GM12878 (cell line): ENCODE results near the gene SLC25A17. TPM values are rescaled to one million over a fixed set of nuclear protein-coding genes. Genes with fewer than 3 reads are reported as not detected.

Source experiments
- ATAC-seq: fragments of 200-7000 bp; cut with Tn5 transposase; 3 replicates; pipeline ENCODE4 v1.9.1; 2020; ENCODE audit warnings: mild to moderate bottlenecking, moderate library complexity
- BruUV-seq: library from RNA; stranded (reverse); fragments of 400-500 nt; replicated peaks from 2 replicates; lab custom pipeline; 2021; lab: Mats Ljungman, UMichigan
- CTCF ChIA-PET: fragments of 300-600 bp; sonication (Branson Sonifier 250); formaldehyde crosslinking; extraction: SDS; loops from one replicate; lab custom pipeline; 2021; ENCODE audit warnings: inconsistent platforms; lab: Yijun Ruan, JAX
- POLR2A ChIA-PET: fragments of 350-600 bp; formaldehyde crosslinking; extraction: SDS; loops from one replicate; lab custom pipeline; 2021; ENCODE audit warnings: inconsistent platforms; lab: Charles Lee
- RAD21 ChIA-PET: fragments of 300-600 bp; sonication (Branson Sonifier 250); formaldehyde crosslinking; loops from one replicate; lab custom pipeline; 2023; ENCODE audit warnings: antibody characterized with exemption; ENCODE audit not compliant: unreplicated experiment; lab: Charles Lee
- SMC1A ChIA-PET: fragments of 300-600 bp; sonication (Branson Sonifier 250); formaldehyde crosslinking; loops from one replicate; lab custom pipeline; 2023; ENCODE audit not compliant: unreplicated experiment, uncharacterized antibody; lab: Charles Lee
- DNase-seq: peaks from one replicate; pipeline ENCODE4 v3.0.0-alpha.2; 2011; ENCODE audit warnings: low read depth, low spot score
- FAIRE-seq: peaks from 3 replicates; lab custom pipeline; 2011; peaks lifted over from hg19 to GRCh38; lab: Jason Lieb, UNC
- H2AFZ ChIP-seq: 2 replicates; pipeline ENCODE4 v1.6.0; 2011; ENCODE audit warnings: low read depth, low read length, control low read depth; ENCODE audit not compliant: control insufficient read depth
- H3K27ac ChIP-seq: 2 replicates; pipeline ENCODE4 v1.5.1; 2011; ENCODE audit warnings: control low read depth; ENCODE audit not compliant: control insufficient read depth, insufficient read depth
- H3K27me3 ChIP-seq, 2 experiments: replicated peaks in 1 of 2; 2 replicates each; pipeline versions ENCODE4 v1.6.0 to v1.6.1; 2011; ENCODE audit warnings: low read length in 1 of 2; ENCODE audit not compliant: control insufficient read depth in 2 of 2, insufficient read depth in 2 of 2
- H3K36me3 ChIP-seq, 2 experiments: 2 replicates each; pipeline ENCODE4 v1.5.1; 2011; ENCODE audit warnings: low read length in 1 of 2; ENCODE audit not compliant: control insufficient read depth in 2 of 2, insufficient read depth in 2 of 2
- H3K4me1 ChIP-seq: 2 replicates; pipeline ENCODE4 v1.6.1; 2011; ENCODE audit warnings: mild to moderate bottlenecking, low read length, moderate library complexity, mixed read lengths; ENCODE audit not compliant: control insufficient read depth, insufficient read depth
- H3K4me2 ChIP-seq: 2 replicates; pipeline ENCODE4 v1.6.0; 2011; ENCODE audit warnings: control low read depth; ENCODE audit not compliant: control insufficient read depth, insufficient read depth
- H3K4me3 ChIP-seq: fragments of 200-600 bp; sonication (generic); 2 replicates; pipeline ENCODE4 v1.5.1; 2016
- H3K79me2 ChIP-seq: 2 replicates; pipeline ENCODE4 v1.6.0; 2011; ENCODE audit warnings: low read length; ENCODE audit not compliant: control insufficient read depth, insufficient read depth
- H3K9ac ChIP-seq: 2 replicates; pipeline ENCODE4 v1.8.0; 2011; ENCODE audit warnings: low read length, control low read depth, mixed read lengths; ENCODE audit not compliant: control insufficient read depth, insufficient read depth
- H3K9me3 ChIP-seq: replicated peaks from 3 replicates; pipeline ENCODE4 v1.5.1; 2011; ENCODE audit warnings: mild to moderate bottlenecking, low read length; ENCODE audit not compliant: control insufficient read depth, insufficient read depth
- H4K20me1 ChIP-seq: 2 replicates; pipeline ENCODE4 v1.6.0; 2011; ENCODE audit not compliant: control insufficient read depth, insufficient read depth
- CHD2 ChIP-seq: IDR thresholded peaks from 2 replicates; pipeline ENCODE4 v1.6.1; 2011; ENCODE audit warnings: low read depth, low read length, improper control_type of control experiment, borderline replicate concordance
- KDM1A ChIP-seq: fragments of 200-600 bp; sonication (generic); IDR thresholded peaks from 2 replicates; pipeline ENCODE4 v1.6.1; 2016; ENCODE audit warnings: borderline replicate concordance
- MYB ChIP-seq: fragments of 150-350 bp; IDR thresholded peaks from 2 replicates; pipeline ENCODE4 v1.6.1; 2014; ENCODE audit warnings: mild to moderate bottlenecking, low read depth, low read length, borderline replicate concordance
- NR2F1 ChIP-seq: fragments of 450-650 bp; conservative IDR thresholded peaks from 2 replicates; pipeline ENCODE4 v1.6.1; 2017; ENCODE audit warnings: mild to moderate bottlenecking
- RAD21 ChIP-seq: IDR thresholded peaks from 2 replicates; pipeline ENCODE4 v1.6.1; 2011; ENCODE audit warnings: mild to moderate bottlenecking, low read depth, low read length, moderate library complexity; ENCODE audit not compliant: insufficient read depth
- SIN3A ChIP-seq: IDR thresholded peaks from 2 replicates; pipeline ENCODE4 v1.6.1; 2012; ENCODE audit warnings: low read depth, low read length, improper control_type of control experiment
- SRF ChIP-seq, 2 experiments: IDR thresholded peaks; 2 replicates each; pipeline ENCODE4 v1.6.1; 2011; ENCODE audit warnings: low read depth in 2 of 2, low read length in 2 of 2, mild to moderate bottlenecking in 1 of 2, moderate library complexity in 1 of 2
- STAT3 ChIP-seq: IDR thresholded peaks from 2 replicates; pipeline ENCODE4 v1.6.1; 2011; ENCODE audit warnings: low read depth, low read length, improper control_type of control experiment
- TAF1 ChIP-seq: IDR thresholded peaks from 2 replicates; pipeline ENCODE4 v1.6.1; 2011; ENCODE audit warnings: mild to moderate bottlenecking, low read depth, low read length, borderline replicate concordance
- ZNF274 ChIP-seq: IDR thresholded peaks from one replicate; pipeline ENCODE4 v1.8.0; 2011; ENCODE audit not compliant: insufficient read length, insufficient read depth
- WGBS: methylation state at CpG from one replicate; pipeline ENCODE4 v1.1.6; 2016; ENCODE audit warnings: low lambda C conversion rate; ENCODE audit not compliant: insufficient replicate concordance, insufficient coverage; ENCODE audit errors: missing lambda C conversion rate; 5-methylcytosine and 5-hydroxymethylcytosine counted together
- in situ Hi-C: fragments of 300-500 bp; cut with MboI; formaldehyde crosslinking; loops from 9 replicates; pipeline ENCODE4 v1.14.3; 2018; ENCODE audit warnings: mixed read lengths
- intact Hi-C: fragments of 100-400 bp; cut with micrococcal nuclease; formaldehyde crosslinking; loops from one replicate; pipeline ENCODE4 v1.14.2; 2022; ENCODE audit not compliant: unreplicated experiment
- polyA plus RNA-seq, 11 experiments: library from polyadenylated mRNA; depleted of rRNA in 4 of 11; unstranded in 6 of 11; stranded (reverse) in 5 of 11; fragments of >200 nt; fragmentation: Nextera tagmentation in 4 of 11; fragmentation: Illumina TruSeq in 1 of 11; extraction: Ambion mirVana in 4 of 11; extraction: Trizol in 1 of 11; gene quantifications; 1 replicate in 1 of 11; 2 replicates in 10 of 11; pipeline versions ENCODE4 v1.2.1 to v1.2.3, GENCODE V29; 2011 to 2016; ENCODE audit warnings: inconsistent platforms in 2 of 11, missing spikeins in 2 of 11, low read depth in 1 of 11
- total RNA-seq, 4 experiments: library from RNA; depleted of rRNA in 3 of 4; stranded (reverse); fragments of >200 nt in 3 of 4; fragmentation: Illumina TruSeq in 1 of 4; extraction: Trizol in 1 of 4; gene quantifications; 2 replicates each; pipeline versions ENCODE4 v1.2.1 to v1.2.3, GENCODE V29; 2013 to 2021
- TF ChIP-seq, protein P1 (sequence below): fragments of 450-650 bp; IDR thresholded peaks from 2 replicates; pipeline ENCODE4 v1.6.1; 2018; ENCODE audit warnings: borderline replicate concordance, mild to moderate bottlenecking; ENCODE audit not compliant: partially characterized antibody
- TF ChIP-seq, protein P2 (sequence below): fragments of 450-650 bp; IDR thresholded peaks from 2 replicates; pipeline ENCODE4 v1.6.1; 2014; ENCODE audit warnings: mild to moderate bottlenecking
- TF ChIP-seq, protein P3 (sequence below): IDR thresholded peaks from 2 replicates; pipeline ENCODE4 v1.6.1; 2012; ENCODE audit warnings: low read length, inconsistent platforms
- TF ChIP-seq, protein P4 (sequence below): IDR thresholded peaks from 2 replicates; pipeline ENCODE4 v1.6.1; 2012; ENCODE audit warnings: mild to moderate bottlenecking, low read depth, low read length

SLC25A17 gene
- total and polyA plus RNA-seq, 10 of the 15 experiments (the other 5 are each of a cell fraction or from before 2014, with no cell fraction given), result 37.5 to 113 (median 62.3) TPM

DNA sequence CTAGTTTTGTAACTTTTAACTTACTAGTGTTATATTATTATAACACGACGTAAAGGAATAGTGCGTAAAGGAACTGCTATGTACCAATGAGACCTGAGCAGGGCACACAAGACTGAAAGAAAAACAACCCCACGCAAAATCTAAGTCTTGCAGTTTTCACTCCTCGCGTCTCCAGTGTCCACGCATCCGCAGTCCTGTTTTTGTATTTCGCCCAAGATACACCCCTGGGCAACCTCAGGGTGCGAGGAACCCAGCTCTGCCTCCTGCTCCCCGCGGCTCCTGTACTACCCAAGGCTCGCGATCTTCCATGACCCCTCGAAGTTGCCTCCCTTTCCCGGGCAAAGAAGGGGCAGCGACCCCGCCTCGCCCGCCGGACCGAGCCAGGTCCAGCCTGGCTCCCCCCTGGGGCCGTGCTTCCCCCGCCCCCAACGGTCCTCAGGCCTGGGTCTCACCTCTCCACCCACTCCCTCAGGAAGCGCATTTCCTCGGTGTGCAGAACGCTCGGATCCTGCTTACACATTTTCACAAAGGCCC lies 36.9 kb upstream of the SLC25A17 start:
- ATAC-seq (peak; percentile 50), FAIRE-seq (no peak), DNase-seq (no peak)
- H2AFZ ChIP-seq, result peak overlapping the region; percentile 81
- in situ Hi-C loops, result no loop called here
- ChIA-PET SMC1A (interaction anchor here (1.1 to 3.3 kb wide), 4 partner anchors 36 to 44 kb away, joined by 3 to 14 read pairs (median 6); no protein-coding TSS in a partner anchor), RAD21 (interaction anchor here (0.6 to 2.2 kb wide), 6 partner anchors 11 to 1574 kb away, joined by 3 to 14 read pairs (median 4); partner anchors contain the start of gene SLC25A17), CTCF (interaction anchor here (0.9 to 2.9 kb wide), 6 partner anchors 10 to 219 kb away, joined by 3 to 15 read pairs (median 4); partner anchors contain the start of genes MRTFA and SLC25A17), POLR2A (interaction anchor here (0.6 to 6.2 kb wide), 9 partner anchors 18 to 913 kb away, joined by 3 to 41 read pairs (median 4); partner anchors contain the start of genes ACO2, PHF5A and SLC25A17)
- H3K36me3 ChIP-seq, result no peaks in the 10 kb centered on the region
- BruUV-seq, result TSS peak; percentile 59
- peak overlapping the region; percentile 86 for H3K4me2 ChIP-seq
- H3K9me3 ChIP-seq, result no peaks in the 10 kb centered on the region
- no peaks in the 10 kb centered on the region for H3K27me3 ChIP-seq
- H3K27ac ChIP-seq, result peak overlapping the region; percentile 96
- H3K4me1 ChIP-seq, result peaks cover 4% of the 10 kb centered on the region
- 0% methylated on average over 29 of the region's 29 CpGs for WGBS
- intact Hi-C loops, result no loop called here
- no peaks in the 10 kb centered on the region for H4K20me1 ChIP-seq
- H3K9ac ChIP-seq, result peak overlapping the region; percentile 95
- peak overlapping the region; percentile 96 for H3K4me3 ChIP-seq
- peaks cover 83% of the 10 kb centered on the region for H3K79me2 ChIP-seq
- TF ChIP-seq, protein P1, sequence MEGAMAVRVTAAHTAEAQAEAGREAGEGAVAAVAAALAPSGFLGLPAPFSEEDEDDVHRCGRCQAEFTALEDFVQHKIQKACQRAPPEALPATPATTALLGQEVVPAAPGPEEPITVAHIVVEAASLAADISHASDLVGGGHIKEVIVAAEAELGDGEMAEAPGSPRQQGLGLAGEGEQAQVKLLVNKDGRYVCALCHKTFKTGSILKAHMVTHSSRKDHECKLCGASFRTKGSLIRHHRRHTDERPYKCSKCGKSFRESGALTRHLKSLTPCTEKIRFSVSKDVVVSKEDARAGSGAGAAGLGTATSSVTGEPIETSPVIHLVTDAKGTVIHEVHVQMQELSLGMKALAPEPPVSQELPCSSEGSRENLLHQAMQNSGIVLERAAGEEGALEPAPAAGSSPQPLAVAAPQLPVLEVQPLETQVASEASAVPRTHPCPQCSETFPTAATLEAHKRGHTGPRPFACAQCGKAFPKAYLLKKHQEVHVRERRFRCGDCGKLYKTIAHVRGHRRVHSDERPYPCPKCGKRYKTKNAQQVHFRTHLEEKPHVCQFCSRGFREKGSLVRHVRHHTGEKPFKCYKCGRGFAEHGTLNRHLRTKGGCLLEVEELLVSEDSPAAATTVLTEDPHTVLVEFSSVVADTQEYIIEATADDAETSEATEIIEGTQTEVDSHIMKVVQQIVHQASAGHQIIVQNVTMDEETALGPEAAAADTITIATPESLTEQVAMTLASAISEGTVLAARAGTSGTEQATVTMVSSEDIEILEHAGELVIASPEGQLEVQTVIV, result no peak
- TF ChIP-seq NR2F1 (0 out of 2 replicates have a peak, but pooled peaks have one; percentile 52), TAF1 (no peak), SIN3A (peak; percentile 71; the same call in 1 of the 2 replicates), MYB (no peak), KDM1A (no peak), CHD2 (peak; percentile 35; the same call in 1 of the 2 replicates), ZNF274 (no peak), STAT3 (no peak), SRF (IDR thresholded peaks at IDR 0.05; ENCODE audit: low read depth in 2 of 2, low read length in 2 of 2) (no peak), RAD21 (no peak)
- TF ChIP-seq, protein P2, sequence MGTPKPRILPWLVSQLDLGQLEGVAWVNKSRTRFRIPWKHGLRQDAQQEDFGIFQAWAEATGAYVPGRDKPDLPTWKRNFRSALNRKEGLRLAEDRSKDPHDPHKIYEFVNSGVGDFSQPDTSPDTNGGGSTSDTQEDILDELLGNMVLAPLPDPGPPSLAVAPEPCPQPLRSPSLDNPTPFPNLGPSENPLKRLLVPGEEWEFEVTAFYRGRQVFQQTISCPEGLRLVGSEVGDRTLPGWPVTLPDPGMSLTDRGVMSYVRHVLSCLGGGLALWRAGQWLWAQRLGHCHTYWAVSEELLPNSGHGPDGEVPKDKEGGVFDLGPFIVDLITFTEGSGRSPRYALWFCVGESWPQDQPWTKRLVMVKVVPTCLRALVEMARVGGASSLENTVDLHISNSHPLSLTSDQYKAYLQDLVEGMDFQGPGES, result 0 out of 2 replicates have a peak, but pooled peaks have one; percentile 15
- TF ChIP-seq, protein P3, sequence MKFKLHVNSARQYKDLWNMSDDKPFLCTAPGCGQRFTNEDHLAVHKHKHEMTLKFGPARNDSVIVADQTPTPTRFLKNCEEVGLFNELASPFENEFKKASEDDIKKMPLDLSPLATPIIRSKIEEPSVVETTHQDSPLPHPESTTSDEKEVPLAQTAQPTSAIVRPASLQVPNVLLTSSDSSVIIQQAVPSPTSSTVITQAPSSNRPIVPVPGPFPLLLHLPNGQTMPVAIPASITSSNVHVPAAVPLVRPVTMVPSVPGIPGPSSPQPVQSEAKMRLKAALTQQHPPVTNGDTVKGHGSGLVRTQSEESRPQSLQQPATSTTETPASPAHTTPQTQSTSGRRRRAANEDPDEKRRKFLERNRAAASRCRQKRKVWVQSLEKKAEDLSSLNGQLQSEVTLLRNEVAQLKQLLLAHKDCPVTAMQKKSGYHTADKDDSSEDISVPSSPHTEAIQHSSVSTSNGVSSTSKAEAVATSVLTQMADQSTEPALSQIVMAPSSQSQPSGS, result no peak
- TF ChIP-seq, protein P4, sequence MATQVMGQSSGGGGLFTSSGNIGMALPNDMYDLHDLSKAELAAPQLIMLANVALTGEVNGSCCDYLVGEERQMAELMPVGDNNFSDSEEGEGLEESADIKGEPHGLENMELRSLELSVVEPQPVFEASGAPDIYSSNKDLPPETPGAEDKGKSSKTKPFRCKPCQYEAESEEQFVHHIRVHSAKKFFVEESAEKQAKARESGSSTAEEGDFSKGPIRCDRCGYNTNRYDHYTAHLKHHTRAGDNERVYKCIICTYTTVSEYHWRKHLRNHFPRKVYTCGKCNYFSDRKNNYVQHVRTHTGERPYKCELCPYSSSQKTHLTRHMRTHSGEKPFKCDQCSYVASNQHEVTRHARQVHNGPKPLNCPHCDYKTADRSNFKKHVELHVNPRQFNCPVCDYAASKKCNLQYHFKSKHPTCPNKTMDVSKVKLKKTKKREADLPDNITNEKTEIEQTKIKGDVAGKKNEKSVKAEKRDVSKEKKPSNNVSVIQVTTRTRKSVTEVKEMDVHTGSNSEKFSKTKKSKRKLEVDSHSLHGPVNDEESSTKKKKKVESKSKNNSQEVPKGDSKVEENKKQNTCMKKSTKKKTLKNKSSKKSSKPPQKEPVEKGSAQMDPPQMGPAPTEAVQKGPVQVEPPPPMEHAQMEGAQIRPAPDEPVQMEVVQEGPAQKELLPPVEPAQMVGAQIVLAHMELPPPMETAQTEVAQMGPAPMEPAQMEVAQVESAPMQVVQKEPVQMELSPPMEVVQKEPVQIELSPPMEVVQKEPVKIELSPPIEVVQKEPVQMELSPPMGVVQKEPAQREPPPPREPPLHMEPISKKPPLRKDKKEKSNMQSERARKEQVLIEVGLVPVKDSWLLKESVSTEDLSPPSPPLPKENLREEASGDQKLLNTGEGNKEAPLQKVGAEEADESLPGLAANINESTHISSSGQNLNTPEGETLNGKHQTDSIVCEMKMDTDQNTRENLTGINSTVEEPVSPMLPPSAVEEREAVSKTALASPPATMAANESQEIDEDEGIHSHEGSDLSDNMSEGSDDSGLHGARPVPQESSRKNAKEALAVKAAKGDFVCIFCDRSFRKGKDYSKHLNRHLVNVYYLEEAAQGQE, result no peak
